Measurements from ENCODE around the gene NEK4. TPM values are rescaled to one million over a fixed set of nuclear protein-coding genes. Genes with fewer than 3 reads are reported as not detected.

Gene NEK4
- total RNA-seq, 1 experiment from 2014 or later: 20.5 TPM

DNA sequence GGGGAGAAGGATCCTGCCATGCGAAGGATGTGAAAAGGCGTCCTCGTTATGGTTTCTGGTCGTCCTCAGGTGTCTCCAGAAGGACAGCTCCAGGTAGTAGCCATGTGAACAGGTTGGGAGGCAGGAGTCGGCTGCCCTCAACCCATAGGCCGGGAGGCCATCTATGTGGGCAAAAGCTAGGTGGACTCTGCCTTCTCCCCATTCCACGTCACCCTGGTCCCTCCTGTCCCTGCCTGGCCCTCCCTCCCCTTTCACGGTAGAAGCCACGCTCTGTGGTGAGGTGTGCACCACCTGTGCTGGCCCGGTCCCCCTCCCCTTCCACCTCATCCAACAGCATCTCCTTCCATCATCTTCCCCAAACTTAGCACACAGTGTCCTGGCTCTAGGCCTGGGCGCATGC, 40.2 kb upstream of the NEK4 start:
- Histone ChIP-seq H2AFZ (ENCODE audit: low read length) (no peak overlapping the region), H4K20me1 (ENCODE audit: insufficient read depth, low read depth, low read length) (no peaks in the 10 kb centered on the region), H3K4me1 (ENCODE audit: low read length) (no peaks in the 10 kb centered on the region), H3K36me3 (ENCODE audit: insufficient read depth, low read length) (no peaks in the 10 kb centered on the region), H3K9me3 (ENCODE audit: low read length) (no peaks in the 10 kb centered on the region), H3K4me3 (ENCODE audit: low read length) (no peak overlapping the region), H3K79me2 (ENCODE audit: low read length) (no peaks in the 10 kb centered on the region), H3K4me2 (ENCODE audit: low read depth, low read length, poor library complexity, severe bottlenecking) (no peak overlapping the region), H3K9me2 (replicated peaks; ENCODE audit: insufficient read depth, low read length) (no peaks in the 10 kb centered on the region), H3K9ac (ENCODE audit: low read length) (no peak overlapping the region), H3K27me3 (ENCODE audit: low read length) (no peaks in the 10 kb centered on the region), H3K27ac (ENCODE audit: low read length) (no peak overlapping the region)
- no peak for DNase-seq

DNA sequence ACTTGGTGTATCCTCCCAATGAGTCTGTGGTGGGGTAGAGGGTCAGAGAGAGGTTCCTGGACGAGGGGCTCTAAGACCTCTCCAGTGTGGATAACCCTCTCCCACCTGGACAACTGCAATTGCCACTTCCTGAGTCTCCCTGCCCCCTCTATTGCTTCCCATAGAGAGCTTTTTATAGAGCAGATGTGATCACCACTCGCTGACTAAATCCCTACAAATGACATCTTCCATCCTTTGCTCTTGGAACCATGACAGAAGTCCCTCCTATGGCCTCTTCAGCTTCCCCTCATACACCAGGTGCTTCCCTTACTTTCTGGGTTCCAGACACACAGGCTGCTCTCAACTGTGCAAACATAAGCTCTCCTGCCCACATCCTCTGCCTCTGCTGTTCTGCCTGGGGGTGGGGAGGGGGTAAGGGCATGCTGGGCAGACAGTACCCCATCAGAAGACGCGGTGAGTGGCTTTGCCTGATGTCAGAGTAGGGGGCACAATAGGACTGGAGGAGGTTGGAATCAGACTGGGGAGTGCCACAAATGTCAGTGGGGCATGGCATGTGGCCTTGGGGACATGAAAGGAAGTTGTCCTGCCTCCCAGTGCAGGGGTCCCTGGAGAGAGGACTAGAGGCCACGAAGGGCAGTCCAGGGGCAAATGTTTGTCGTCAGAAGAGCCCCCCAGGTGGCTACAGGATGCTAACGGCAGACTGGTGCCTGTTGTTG, 39.1 kb upstream of the NEK4 start:
- Histone ChIP-seq H2AFZ (ENCODE audit: low read length) (no peak overlapping the region), H3K9me2 (replicated peaks; ENCODE audit: insufficient read depth, low read length) (no peaks in the 10 kb centered on the region), H3K4me1 (ENCODE audit: low read length) (no peaks in the 10 kb centered on the region), H3K9me3 (ENCODE audit: low read length) (no peaks in the 10 kb centered on the region), H3K4me3 (ENCODE audit: low read length) (no peak overlapping the region), H3K27ac (ENCODE audit: low read length) (no peak overlapping the region), H4K20me1 (ENCODE audit: insufficient read depth, low read depth, low read length) (no peaks in the 10 kb centered on the region), H3K4me2 (ENCODE audit: low read depth, low read length, poor library complexity, severe bottlenecking) (no peak overlapping the region), H3K36me3 (ENCODE audit: insufficient read depth, low read length) (no peaks in the 10 kb centered on the region), H3K9ac (ENCODE audit: low read length) (no peak overlapping the region), H3K79me2 (ENCODE audit: low read length) (no peaks in the 10 kb centered on the region), H3K27me3 (ENCODE audit: low read length) (no peaks in the 10 kb centered on the region)
- DNase-seq: no peak

DNA sequence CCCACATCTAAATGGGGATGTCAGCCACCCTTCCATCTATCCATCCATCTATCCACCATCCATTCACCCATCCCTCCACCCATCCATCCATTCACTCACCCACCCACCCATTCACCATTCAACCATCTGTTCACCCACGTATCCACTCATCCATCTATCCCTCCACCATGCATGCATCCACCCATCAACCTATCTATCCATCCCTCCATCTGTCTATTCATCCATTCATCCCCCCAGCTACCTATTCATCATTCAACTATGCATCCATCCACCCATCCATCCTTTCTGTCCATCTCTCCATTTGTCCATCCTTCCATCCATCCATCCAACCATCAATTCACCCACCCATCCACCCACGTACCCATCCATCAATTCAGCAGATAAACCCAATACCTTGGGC, 38.4 kb upstream of the NEK4 start:
- Histone ChIP-seq H3K79me2 (ENCODE audit: low read length) (no peaks in the 10 kb centered on the region), H3K9ac (ENCODE audit: low read length) (no peak overlapping the region), H3K36me3 (ENCODE audit: insufficient read depth, low read length) (no peaks in the 10 kb centered on the region), H3K27ac (ENCODE audit: low read length) (no peak overlapping the region), H3K9me2 (replicated peaks; ENCODE audit: insufficient read depth, low read length) (no peaks in the 10 kb centered on the region), H4K20me1 (ENCODE audit: insufficient read depth, low read depth, low read length) (no peaks in the 10 kb centered on the region), H3K4me3 (ENCODE audit: low read length) (no peak overlapping the region), H3K4me1 (ENCODE audit: low read length) (no peaks in the 10 kb centered on the region), H2AFZ (ENCODE audit: low read length) (no peak overlapping the region), H3K9me3 (ENCODE audit: low read length) (no peaks in the 10 kb centered on the region), H3K4me2 (ENCODE audit: low read depth, low read length, poor library complexity, severe bottlenecking) (no peak overlapping the region), H3K27me3 (ENCODE audit: low read length) (no peaks in the 10 kb centered on the region)
- DNase-seq: no peak

DNA sequence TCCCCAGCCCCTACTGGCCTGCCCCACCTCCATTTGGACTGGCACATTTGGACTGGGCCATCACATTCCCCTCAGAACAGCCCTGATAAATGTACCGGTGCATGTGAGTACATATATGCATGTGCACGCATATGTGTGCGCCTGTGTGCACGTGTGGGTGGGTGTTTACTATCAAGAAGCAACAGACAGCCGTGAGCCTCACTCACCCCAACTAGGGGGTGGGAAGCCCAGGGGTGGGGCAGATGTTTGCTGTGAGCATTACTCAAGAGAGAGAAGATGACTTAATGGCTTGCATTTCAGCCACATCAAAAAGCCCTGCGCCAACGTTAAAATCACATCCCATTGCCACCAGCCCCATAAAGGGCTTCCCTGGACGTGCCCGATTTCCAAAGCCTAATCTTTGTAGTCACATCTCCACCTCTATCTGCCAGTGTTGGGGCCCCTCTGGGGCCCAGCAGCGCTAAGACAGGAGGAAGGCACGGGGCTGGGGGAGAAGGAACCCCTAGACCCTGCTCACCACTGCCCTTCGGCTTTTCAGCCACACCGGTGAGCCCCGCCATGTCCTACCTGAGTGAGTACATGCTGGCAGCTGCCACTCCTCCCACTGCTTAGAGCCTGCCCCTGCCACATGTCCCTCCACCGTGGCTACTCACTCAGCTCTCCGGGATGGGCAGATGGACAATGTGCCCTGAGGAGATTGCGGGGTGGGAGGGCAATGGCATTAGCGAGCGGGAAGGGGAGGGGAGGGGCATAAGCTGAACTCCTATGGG, 34.7 kb upstream of the NEK4 start:
- Histone ChIP-seq H3K79me2 (ENCODE audit: low read length) (no peaks in the 10 kb centered on the region), H3K9ac (ENCODE audit: low read length) (no peak overlapping the region), H3K9me3 (ENCODE audit: low read length) (no peaks in the 10 kb centered on the region)

GRCh38 chr3:52801839-52802238, 31.1 kb upstream of the NEK4 start:
- no peaks in the 10 kb centered on the region for H4K20me1 ChIP-seq (ENCODE audit: insufficient read depth, low read depth, low read length)

More for the DNA sequence above, 34.7 kb upstream of the NEK4 start:
- H3K9me2 ChIP-seq (replicated peaks; ENCODE audit: insufficient read depth, low read length): no peaks in the 10 kb centered on the region
- no peak overlapping the region for H2AFZ ChIP-seq (ENCODE audit: low read length)
- H3K27me3 ChIP-seq (ENCODE audit: low read length): no peaks in the 10 kb centered on the region
- DNase-seq: no peak
- H4K20me1 ChIP-seq (ENCODE audit: insufficient read depth, low read depth, low read length): no peaks in the 10 kb centered on the region
- no peak overlapping the region for H3K27ac ChIP-seq (ENCODE audit: low read length)
- no peak overlapping the region for H3K4me2 ChIP-seq (ENCODE audit: low read depth, low read length, poor library complexity, severe bottlenecking)
- H3K4me3 ChIP-seq (ENCODE audit: low read length): no peak overlapping the region
- no peaks in the 10 kb centered on the region for H3K36me3 ChIP-seq (ENCODE audit: insufficient read depth, low read length)
- H3K4me1 ChIP-seq (ENCODE audit: low read length): no peaks in the 10 kb centered on the region

GRCh38 chr3:52800079-52800478, 29.3 kb upstream of the NEK4 start:
- Histone ChIP-seq H3K36me3 (ENCODE audit: insufficient read depth, low read length) (no peaks in the 10 kb centered on the region), H3K27me3 (ENCODE audit: low read length) (no peaks in the 10 kb centered on the region), H3K9me3 (ENCODE audit: low read length) (no peaks in the 10 kb centered on the region), H4K20me1 (ENCODE audit: insufficient read depth, low read depth, low read length) (no peaks in the 10 kb centered on the region), H3K79me2 (ENCODE audit: low read length) (no peaks in the 10 kb centered on the region), H2AFZ (ENCODE audit: low read length) (no peak overlapping the region), H3K4me3 (ENCODE audit: low read length) (no peak overlapping the region), H3K27ac (ENCODE audit: low read length) (no peak overlapping the region), H3K4me2 (ENCODE audit: low read depth, low read length, poor library complexity, severe bottlenecking) (no peak overlapping the region), H3K4me1 (ENCODE audit: low read length) (no peaks in the 10 kb centered on the region), H3K9ac (ENCODE audit: low read length) (no peak overlapping the region), H3K9me2 (replicated peaks; ENCODE audit: insufficient read depth, low read length) (no peaks in the 10 kb centered on the region)
- no peak for DNase-seq

More at GRCh38 chr3:52801839-52802238, 31.1 kb upstream of the NEK4 start:
- Histone ChIP-seq H3K4me2 (ENCODE audit: low read depth, low read length, poor library complexity, severe bottlenecking) (no peak overlapping the region), H3K79me2 (ENCODE audit: low read length) (no peaks in the 10 kb centered on the region), H3K4me1 (ENCODE audit: low read length) (no peaks in the 10 kb centered on the region), H2AFZ (ENCODE audit: low read length) (no peak overlapping the region), H3K9me3 (ENCODE audit: low read length) (no peaks in the 10 kb centered on the region), H3K9ac (ENCODE audit: low read length) (no peak overlapping the region), H3K36me3 (ENCODE audit: insufficient read depth, low read length) (no peaks in the 10 kb centered on the region), H3K27me3 (ENCODE audit: low read length) (no peaks in the 10 kb centered on the region), H3K27ac (ENCODE audit: low read length) (no peak overlapping the region), H3K4me3 (ENCODE audit: low read length) (no peak overlapping the region), H3K9me2 (replicated peaks; ENCODE audit: insufficient read depth, low read length) (no peaks in the 10 kb centered on the region)
- no peak for DNase-seq

GRCh38 chr3:52798978-52799476, 28.3 kb upstream of the NEK4 start:
- no peaks in the 10 kb centered on the region for H3K79me2 ChIP-seq (ENCODE audit: low read length)
- H3K4me2 ChIP-seq (ENCODE audit: low read depth, low read length, poor library complexity, severe bottlenecking): no peak overlapping the region
- H3K4me1 ChIP-seq (ENCODE audit: low read length): no peaks in the 10 kb centered on the region
- no peaks in the 10 kb centered on the region for H3K36me3 ChIP-seq (ENCODE audit: insufficient read depth, low read length)
- peak; percentile 66 for DNase-seq
- no peak overlapping the region for H3K27ac ChIP-seq (ENCODE audit: low read length)
- no peak overlapping the region for H3K4me3 ChIP-seq (ENCODE audit: low read length)
- no peaks in the 10 kb centered on the region for H3K9me3 ChIP-seq (ENCODE audit: low read length)
- no peaks in the 10 kb centered on the region for H3K27me3 ChIP-seq (ENCODE audit: low read length)
- H3K9me2 ChIP-seq (replicated peaks; ENCODE audit: insufficient read depth, low read length): no peaks in the 10 kb centered on the region
- no peak overlapping the region for H3K9ac ChIP-seq (ENCODE audit: low read length)
- no peaks in the 10 kb centered on the region for H4K20me1 ChIP-seq (ENCODE audit: insufficient read depth, low read depth, low read length)
- no peak overlapping the region for H2AFZ ChIP-seq (ENCODE audit: low read length)

DNA sequence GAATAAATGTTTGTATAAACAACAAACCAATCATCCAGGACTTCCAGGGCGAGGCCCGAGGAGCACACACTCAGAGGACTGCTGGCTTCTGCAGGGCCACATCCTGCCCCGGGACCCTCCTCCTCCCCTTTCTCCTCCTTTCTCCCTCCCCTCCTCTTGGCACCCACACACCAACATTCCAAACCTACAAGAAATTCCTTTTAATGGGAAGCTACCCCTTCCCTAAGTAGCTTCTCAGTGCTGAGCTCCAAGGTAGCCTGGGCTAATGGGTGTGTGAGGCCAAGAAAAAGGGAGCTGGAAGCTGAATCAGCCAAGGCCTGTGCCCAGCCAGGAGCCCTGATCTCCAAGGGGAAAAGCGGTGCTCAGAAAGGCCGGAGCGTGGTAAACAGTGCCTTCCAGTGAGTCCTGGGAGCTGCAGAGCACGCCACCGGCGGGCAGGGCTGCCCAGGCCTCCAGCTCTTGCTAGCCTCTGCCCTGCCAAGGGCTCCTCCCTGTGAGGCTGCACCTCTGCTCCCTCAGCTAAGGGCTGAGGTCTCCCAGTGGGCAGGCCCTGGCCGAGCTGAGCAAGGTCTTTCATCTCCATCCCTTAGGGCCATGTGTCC, 27.7 kb upstream of the NEK4 start:
- Histone ChIP-seq H3K9me2 (replicated peaks; ENCODE audit: insufficient read depth, low read length) (no peaks in the 10 kb centered on the region), H3K9me3 (ENCODE audit: low read length) (no peaks in the 10 kb centered on the region), H3K27me3 (ENCODE audit: low read length) (no peaks in the 10 kb centered on the region), H3K4me1 (ENCODE audit: low read length) (no peaks in the 10 kb centered on the region), H3K27ac (ENCODE audit: low read length) (no peak overlapping the region), H3K9ac (ENCODE audit: low read length) (no peak overlapping the region), H2AFZ (ENCODE audit: low read length) (no peak overlapping the region), H3K4me3 (ENCODE audit: low read length) (no peak overlapping the region), H3K79me2 (ENCODE audit: low read length) (no peaks in the 10 kb centered on the region), H4K20me1 (ENCODE audit: insufficient read depth, low read depth, low read length) (no peaks in the 10 kb centered on the region), H3K4me2 (ENCODE audit: low read depth, low read length, poor library complexity, severe bottlenecking) (no peak overlapping the region), H3K36me3 (ENCODE audit: insufficient read depth, low read length) (no peaks in the 10 kb centered on the region)
- DNase-seq: no peak
